Skeletal muscle cell (primary cell): ENCODE data around the gene EFCAB10.

Source experiments
- DNase-seq: peaks from one replicate; pipeline ENCODE4 v3.0.0-alpha.2; 2010; ENCODE audit warnings: low read depth
- H3K4me3 ChIP-seq: 2 replicates; pipeline ENCODE4 v1.5.1; 2011; ENCODE audit warnings: low read depth, mild to moderate bottlenecking, control low read depth, low read length, moderate library complexity

EFCAB10 gene, protein sequence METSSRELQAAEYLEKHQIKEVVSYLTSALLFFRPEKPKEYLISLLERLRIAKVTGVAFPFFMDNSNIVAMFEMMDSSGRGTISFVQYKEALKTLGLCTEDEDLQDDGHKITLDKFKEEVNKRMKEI

DNA sequence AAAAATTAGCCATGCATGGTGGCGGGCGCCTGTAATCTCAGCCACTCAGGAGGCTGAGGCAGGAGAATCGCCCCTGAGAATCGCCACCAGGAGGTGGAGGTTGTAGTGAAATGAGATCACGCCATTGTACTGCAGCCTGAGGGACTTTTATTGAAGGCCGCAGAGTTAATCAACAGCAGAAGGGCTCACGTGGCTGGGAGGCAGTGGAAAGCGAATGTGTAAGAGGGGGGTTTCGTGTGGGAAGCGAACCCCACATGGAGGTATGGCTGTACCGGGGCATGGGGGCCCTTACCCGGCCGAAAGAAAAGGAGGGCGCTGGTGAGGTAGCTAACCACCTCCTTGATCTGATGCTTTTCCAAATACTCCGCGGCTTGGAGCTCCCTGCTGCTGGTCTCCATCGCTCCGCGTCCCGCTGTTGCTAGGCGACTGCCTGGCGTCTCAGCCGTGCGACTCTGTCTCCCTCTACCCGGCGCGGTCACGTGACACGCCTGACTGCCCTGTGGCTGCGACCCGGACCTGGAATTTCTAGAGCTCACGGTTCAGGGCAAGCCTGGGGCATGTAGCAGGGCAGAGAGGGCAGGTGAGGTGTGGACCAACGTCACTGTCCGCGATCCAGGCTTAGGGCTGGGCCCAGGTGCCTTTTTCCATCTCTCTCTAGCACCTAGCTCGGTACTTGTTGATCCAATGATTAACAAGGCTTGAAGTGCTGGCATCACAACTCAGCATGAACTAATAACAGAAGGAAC lies at the start of gene EFCAB10:
EFCAB10 (minus strand) TSS at position 428 of the 746 bp plus-strand sequence; CDS start at position 398, 30 bp downstream.
- no peak for DNase-seq
- peak within 1 kb of the TSS; percentile 41 for H3K4me3 ChIP-seq

DNA sequence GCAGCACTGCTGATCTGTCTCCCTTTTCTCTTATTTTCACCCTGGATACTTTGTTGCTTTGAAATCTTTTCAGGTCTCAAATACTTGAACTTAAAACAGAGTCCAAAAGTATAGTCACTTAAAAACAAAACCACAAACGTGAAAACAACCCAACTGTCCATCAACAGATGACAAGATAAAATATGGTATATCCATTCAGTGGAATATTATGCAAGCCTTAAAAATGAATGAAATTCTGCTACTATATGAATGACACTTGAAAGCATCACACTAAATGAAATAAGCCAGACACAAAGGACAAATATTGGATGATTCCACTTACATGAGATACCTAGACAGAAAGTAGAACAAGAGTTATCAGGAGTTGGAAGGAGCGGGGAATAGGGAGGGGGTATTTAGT lies 44.7 kb upstream of the EFCAB10 start:
- no peak overlapping the region for H3K4me3 ChIP-seq
- DNase-seq = no peak

DNA sequence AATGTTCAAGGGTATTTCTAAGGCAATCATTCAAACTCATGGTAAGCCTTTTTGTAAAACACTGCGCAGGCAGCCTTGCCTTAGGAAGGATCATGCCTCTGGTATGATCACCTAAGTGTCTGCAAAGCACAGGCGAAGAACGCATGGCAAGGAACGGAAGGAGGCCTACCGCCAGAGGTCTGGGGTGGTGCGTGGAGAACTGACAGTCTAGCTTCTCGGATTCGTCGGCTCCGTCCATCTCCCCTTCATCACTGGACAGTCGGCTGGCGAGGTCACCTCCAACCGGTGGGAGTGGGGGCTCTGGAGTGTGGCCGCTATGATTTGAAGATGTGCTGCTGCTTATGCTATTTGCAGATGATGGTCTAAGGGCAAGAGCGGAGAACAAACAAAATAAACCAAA lies 42.6 kb upstream of the EFCAB10 start:
- no peak overlapping the region for H3K4me3 ChIP-seq

DNA sequence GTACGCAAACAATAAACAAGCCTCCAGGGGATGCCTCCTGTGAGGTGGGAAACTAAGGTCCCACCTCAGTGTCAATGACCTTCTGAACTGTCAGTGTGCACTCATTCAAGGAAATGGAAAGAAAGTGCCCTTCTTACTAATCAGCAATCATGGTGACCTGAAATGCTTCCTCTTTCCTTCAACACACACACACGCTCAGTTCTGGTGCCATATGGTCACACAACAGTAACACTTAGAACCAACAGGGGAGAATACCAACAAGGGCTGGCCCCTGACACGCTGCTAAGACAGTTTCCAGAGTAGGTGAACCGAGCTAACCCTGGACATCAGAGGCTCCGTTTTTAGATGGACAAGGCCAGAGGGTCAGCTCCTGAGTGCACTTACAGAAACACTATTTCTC lies 42.1 kb upstream of the EFCAB10 start:
- no peak for DNase-seq
- no peak overlapping the region for H3K4me3 ChIP-seq

More for the DNA sequence above, 42.6 kb upstream of the EFCAB10 start:
- no peak for DNase-seq

DNA sequence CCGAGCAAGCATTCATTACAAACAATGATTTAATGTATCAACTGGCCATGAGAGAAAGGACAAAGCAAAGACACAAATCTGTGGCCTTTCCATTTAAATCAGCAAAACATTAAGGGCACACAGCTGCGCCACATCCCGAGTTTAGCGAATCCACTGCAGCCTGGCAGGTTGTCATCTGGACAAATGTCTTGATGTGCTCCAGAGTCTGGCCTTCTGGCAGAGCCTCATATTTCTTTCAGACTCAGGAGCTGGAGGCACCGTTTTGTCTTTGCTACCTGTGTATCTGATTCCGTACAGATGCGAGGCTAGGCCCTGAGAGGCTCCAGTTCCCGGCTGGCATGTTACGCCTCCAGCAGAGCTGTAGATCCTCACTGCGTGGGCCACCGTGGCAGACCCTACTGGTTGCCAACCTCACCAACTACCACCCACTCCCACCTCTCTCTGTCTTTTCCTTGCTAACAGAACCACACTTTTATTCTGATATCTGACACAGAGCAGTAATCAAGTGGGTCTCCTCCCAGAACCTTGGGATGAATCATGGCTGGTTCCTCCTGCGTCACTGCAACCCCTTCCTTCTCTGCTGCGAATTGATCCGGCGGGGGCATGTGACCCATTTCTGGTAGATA lies 40.9 kb upstream of the EFCAB10 start:
- DNase-seq = no peak
- no peak overlapping the region for H3K4me3 ChIP-seq

DNA sequence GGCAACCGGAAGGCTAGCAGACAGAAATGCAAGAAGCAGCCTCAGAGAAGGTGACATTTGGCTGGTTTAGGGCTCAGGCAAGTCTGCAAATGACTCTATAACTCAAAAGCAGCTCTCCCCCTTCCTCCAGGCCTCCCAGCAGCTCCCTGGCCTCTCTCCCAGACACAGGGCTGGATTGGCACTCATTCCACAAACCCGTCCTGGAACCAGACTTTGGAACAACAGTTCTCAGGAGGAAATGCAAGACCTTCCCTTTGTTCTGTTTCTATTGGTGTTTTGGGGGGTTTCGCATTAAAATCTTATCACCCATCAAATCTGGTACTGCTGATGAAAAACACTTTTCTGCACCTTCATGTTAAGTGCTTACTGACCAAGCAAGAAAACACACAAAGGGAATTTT lies 40.3 kb upstream of the EFCAB10 start:
- peak; percentile 4 for DNase-seq

DNA sequence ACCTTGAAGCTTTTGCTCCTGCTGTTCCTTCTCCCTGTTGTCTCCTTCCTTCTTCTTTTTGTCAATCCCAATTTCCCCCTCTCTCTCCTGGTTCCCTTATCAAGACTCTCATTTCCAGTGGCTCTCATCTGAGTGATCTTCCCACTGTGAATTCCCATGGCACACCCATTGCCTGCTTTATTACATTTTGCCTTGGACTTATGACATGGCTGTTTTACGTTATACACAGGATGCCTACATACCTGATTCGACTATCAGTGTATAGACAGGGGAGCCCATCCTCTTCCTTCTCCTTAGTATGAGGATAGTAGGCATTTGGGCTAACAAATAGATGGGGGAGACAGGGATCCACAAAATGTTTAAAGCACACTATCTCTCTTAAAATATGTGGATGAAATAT lies 39.9 kb upstream of the EFCAB10 start:
- no peak for DNase-seq
- no peak overlapping the region for H3K4me3 ChIP-seq

More for the DNA sequence above, 40.3 kb upstream of the EFCAB10 start:
- H3K4me3 ChIP-seq = no peak overlapping the region

DNA sequence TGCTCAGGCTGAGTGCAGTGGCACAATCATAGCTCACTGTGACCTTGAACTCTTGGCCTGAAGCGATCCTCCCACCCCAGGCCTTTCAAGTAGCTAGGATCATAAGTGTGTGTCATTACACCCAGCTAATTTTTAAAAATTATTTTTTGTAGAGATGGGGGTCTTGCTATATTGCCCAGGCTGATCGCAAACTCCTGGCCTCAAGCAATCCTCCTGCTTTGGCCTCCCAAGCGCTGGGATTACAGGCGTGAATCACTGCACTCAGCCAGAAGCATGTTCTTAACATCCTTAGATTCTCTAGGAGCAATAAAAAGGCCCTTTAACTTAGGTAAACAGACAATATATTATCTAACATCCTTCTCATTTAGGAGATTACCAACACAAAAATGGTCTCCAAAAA lies 38.3 kb upstream of the EFCAB10 start:
- H3K4me3 ChIP-seq = no peak overlapping the region
- no peak for DNase-seq

DNA sequence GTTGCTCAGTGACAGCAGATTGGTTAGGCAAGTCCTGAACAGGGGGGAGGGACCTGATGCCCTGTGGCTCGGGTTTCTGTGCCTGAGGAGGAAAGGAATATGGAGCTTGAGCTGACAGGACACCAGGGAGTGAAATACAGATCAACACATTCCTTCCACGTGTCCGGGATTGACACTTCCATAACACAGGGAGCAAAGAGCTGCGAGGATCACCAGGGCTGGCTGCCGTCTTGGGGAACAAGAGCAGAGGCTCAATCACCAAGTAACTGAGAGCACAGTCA lies 36.7 kb upstream of the EFCAB10 start:
- no peak overlapping the region for H3K4me3 ChIP-seq
- no peak for DNase-seq

DNA sequence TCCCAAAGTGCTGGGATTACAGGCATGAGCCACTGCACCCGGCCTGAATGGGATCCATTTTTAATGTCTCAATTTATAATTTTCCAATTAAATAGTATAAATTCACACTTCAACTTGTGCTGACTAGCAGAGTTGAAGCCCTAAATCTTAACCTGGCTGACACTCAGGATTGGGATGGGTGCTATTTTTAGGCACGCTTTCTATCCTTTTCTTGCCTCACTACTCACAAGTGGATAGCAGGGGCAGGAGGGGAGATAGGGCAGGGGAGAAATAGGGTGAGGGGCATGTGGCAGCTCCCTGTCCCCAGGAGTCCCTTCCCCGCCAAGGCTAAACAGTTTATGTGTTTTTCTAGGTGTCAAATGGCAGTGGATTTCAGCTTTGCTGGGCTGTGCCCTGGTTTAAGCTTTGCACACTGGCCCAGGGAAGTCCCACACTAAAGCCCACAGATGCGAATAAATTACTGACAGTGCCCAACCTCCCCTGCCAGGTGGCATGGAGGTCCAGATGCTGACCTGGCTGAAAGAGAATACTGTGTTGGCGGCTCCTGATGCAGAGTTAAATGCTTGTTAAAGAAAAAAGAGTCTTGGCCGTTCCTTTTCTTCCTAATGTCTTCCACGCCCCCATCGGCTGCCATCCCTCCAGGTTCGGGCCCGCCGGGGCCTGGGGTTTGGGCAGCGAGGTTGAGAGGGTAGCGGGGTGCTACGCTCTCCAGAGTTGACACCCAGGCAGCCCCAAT lies 36.2 kb upstream of the EFCAB10 start:
- H3K4me3 ChIP-seq = no peak overlapping the region
- no peak for DNase-seq

DNA sequence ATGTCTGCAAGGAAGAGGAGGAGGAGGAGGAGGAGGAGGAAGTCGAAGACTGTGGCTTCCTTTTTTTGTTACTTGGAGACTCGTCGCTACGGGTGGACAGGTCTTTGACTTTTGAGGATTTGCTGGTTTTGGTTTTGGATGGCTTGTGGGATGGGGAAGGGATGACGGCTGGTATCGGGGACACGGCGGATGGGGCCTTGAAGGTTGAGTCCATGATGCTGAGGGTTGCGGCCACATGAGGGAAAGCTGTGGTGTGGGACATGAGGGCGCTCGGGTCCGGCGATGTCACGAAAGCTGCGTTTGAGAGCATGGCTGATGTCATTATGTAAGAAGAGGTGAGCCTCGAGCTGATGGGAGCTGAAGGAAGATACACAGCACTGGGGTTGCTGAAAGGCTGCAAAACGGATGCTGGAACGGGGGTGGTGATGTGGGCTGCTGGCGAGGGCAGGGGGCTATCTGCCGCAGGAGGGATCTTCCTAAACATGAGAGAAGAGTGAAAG lies 33.1 kb upstream of the EFCAB10 start:
- H3K4me3 ChIP-seq = no peak overlapping the region
- no peak for DNase-seq

DNA sequence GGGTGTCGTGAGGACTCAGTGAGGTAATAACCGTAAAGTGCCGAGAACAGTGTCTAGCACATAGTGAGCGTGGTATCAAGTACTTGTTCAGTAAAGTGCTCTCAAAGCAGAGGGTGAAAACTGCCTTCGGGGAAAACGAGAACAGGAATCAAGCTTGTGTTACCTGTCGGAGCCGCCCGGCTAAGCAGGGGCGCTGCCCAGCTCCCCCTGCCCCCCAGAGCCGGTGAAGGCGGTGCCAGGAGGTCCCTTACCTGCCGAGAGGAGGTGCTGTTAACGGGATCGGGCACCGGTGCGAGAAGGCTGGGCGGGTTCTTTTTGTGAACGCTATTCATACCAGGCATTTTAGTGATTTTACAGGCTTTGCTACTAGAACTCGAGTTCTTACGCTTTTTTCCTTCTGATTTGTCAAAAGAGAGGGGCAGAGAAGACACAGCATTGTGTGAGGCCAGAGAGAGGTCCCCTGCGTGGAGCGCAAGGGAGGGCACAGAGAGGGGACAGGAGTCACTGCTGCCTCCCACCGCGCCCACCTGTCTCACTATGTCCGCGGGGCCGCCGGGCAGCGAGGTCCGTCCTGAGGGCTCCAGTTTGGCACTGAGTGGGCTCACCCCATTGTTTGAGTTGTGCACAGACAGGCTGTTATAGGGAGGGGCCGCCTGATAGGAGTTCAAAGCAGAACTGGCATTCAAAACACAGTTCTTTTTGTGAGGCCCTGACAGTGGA lies 32.5 kb upstream of the EFCAB10 start:
- DNase-seq = no peak
- no peak overlapping the region for H3K4me3 ChIP-seq

DNA sequence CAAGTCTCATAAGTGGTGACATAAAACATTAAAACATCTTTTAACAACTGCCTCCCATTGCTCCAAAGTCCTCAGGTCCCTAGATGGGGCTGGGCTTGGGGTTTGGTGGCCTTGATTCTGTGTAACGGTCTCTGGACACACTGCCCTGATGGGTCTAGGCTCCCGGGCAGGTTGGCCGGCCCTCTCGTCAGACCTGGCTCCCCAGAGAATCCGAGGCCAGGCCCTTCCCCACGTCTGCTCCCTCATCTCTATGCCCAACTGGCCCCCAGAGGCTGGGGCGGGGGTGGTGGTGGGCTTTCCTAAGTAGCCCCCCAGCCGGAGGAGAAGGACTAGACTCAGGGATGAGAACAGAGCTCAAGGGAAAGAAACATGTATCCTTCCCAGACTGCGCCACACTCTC lies 31.5 kb upstream of the EFCAB10 start:
- no peak for DNase-seq
- no peak overlapping the region for H3K4me3 ChIP-seq

DNA sequence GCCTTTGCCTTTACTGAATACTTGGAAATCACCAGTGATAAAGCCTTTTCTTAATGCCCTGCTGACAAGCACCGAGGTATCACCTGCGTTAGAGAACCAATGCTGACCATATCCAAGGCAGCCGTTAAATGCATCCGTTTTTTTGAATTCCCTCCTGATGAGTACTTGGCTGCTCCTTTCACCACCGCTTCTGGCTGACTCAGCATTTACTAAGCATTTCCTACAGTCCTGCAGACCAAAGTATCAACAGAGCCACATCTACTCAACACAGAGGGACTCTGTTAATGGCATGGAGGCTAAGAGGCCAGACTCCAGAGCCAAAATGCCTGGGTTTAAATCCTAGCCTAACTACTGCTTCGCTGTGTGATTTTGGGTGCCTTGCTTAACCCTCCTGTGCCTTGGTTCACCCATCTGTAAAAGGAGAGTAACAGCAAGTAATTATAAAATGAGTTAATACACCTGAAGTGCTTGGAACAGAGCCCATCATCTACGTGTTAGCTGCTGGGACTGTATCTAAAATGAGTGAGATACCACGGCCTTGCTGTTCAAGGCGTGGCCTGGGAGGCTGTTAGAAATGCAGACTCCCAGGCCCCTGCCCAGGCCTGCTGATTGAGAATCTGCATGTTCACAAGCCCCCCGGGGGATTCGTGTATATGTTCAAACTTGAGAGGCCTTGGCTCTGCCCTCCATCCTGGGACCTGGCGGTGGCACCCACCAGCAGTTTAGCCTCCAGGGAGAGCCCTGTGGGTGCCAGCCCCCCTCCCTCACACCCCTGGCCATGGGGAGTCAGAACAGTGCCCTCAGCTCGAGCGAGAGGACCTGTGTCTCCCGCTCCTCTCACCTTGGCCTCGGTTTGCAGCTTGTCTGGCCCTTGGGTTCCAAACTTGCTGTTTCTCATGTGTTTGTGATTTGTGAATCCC lies 30.8 kb upstream of the EFCAB10 start:
- no peak for DNase-seq
- no peak overlapping the region for H3K4me3 ChIP-seq

DNA sequence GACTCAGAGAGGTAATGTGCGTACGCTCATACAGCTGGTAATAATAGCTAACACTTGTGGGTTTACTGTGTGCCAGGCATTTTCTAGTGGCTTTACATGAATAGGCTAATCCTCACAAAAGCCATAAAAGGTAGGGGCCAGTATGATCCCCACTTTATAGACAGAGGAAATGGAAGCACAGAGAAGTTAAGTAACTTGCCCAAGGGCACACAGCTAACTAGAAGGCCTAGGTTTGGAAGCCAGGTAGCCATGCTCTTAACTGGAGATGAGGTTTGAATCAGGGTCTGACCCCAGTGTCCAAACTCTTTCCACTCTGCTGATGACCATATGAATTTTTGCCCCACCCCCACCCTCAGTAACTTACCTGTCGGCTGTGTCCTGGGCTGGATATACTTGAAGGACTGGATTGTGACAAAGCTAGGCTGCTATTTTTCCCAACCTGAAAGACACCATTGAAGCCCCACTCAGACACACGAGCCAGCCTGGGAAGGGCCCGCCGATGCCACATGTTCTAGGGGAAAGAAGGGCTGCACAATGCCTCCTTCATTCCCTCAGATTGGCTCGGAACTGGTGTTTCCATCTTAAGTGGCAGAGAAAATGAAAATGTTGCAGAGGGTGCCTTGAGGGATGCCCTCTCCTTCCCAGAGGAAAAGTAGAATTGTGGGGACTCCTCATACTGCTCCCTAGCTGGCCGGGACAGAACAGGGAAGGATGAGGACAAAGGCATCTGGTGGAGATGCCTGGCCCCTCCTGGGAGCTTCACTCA lies 29.1 kb upstream of the EFCAB10 start:
- no peak overlapping the region for H3K4me3 ChIP-seq
- DNase-seq = no peak

DNA sequence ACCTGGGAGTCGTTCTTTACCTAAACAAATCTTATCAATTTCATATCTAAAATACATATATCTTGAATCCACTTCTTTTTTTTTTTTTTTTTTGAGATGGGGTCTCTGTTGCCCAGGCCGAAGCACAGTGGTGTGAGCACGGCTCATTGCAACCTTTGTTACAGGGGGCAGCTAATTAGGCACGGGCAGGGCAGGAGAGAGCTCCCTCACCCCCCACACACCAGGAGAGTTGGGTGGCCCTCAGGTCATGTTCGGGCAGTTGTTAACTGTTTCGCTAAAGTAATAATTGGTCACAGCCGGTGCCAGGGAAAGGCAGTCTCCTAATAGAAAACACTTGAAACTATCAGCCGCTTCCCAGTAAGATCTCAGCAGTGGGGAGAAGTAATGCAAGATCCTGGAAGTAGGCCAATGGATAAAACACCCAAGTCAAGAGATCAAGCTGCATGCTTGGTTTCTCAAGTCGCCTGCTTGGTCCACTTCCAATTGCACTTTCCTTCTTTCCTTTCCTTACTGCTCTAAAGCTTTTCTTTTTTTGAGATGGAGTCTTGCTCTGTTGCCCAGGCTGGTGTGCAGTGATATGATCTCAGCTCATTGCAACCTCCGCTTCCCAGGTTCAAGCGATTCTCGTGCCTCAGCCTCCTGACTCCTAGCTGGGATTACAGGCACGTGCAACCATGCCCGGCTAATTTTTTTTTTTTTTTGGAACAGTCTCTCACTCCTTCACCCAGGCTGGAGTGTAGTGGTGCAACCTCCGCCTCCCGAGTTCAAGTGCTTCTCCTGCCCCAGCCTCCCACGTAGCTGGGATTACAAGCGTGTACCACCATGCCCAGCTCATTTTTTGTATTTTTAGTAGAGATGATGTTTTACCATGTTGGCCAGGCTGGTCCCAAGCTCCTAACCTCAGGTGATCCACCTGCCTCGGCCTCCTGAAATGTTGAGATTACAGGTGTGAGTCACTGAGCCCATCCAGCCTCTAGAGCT lies 21.3 kb upstream of the EFCAB10 start:
- DNase-seq = peak; percentile 41
- H3K4me3 ChIP-seq = no peak overlapping the region
